GM03348 (cell line): Measurements from ENCODE around the gene TMEM147.
"Not testable (repeated sequence)": the region's sequence is repeated elsewhere in the genome, so short reads cannot be mapped to it uniquely, and the experiment has no call there.

Experiments
- DNase-seq: peaks from one replicate; pipeline ENCODE4 v3.0.0; 2012; ENCODE audit warnings: low spot score

TMEM147 gene

GRCh38 chr19:35563207-35563829, 17.9 kb downstream of the TMEM147 start, which contains the start of gene ATP4A:
Gene ATP4A, minus strand, starts transcription at chr19:35563658. Its CDS starts 29 bp downstream, at chr19:35563629.
- DNase-seq: no peak

- DNase-seq: no peak
These were observed 19.8 kb downstream of the TMEM147 start for GRCh38 chr19:35565016-35565856.

- DNase-seq: no peak
These were observed 21.3 kb downstream of the TMEM147 start for GRCh38 chr19:35566738-35567137.

- no peak for DNase-seq
These were observed 23.9 kb downstream of the TMEM147 start for GRCh38 chr19:35569281-35569781.

GRCh38 chr19:35571406-35571965, 26.1 kb downstream of the TMEM147 start:
- no peak for DNase-seq

GRCh38 chr19:35577918-35578317, 32.5 kb downstream of the TMEM147 start:
- DNase-seq: no peak

GRCh38 chr19:35578707-35579106, 33.3 kb downstream of the TMEM147 start:
- DNase-seq: no peak

- DNase-seq: no peak
These were observed 37.3 kb downstream of the TMEM147 start for GRCh38 chr19:35582760-35583159.

GRCh38 chr19:35585848-35586247, 40.4 kb downstream of the TMEM147 start, which contains the start of gene PMIS2:
Gene PMIS2, plus strand, starts transcription at chr19:35586173. Its CDS starts 87 bp downstream, at chr19:35586260.
- DNase-seq: peak; percentile 29

GRCh38 chr19:35587321-35587720, 41.9 kb downstream of the TMEM147 start:
- peak; percentile 15 for DNase-seq

- DNase-seq: no peak
These were observed 45.4 kb downstream of the TMEM147 start for GRCh38 chr19:35590875-35591274.

GRCh38 chr19:35592226-35592625, 46.8 kb downstream of the TMEM147 start:
- peak; percentile 63 for DNase-seq

- DNase-seq: not testable (repeated sequence)
These were observed 49.6 kb downstream of the TMEM147 start for GRCh38 chr19:35595026-35595425.

- no peak for DNase-seq
These were observed 50.5 kb downstream of the TMEM147 start for GRCh38 chr19:35595928-35596327.

GRCh38 chr19:35596366-35596999, 51.1 kb downstream of the TMEM147 start:
- no peak for DNase-seq
